ENCODE data around the gene TMF1.

- TF ChIP-seq, protein P1, sequence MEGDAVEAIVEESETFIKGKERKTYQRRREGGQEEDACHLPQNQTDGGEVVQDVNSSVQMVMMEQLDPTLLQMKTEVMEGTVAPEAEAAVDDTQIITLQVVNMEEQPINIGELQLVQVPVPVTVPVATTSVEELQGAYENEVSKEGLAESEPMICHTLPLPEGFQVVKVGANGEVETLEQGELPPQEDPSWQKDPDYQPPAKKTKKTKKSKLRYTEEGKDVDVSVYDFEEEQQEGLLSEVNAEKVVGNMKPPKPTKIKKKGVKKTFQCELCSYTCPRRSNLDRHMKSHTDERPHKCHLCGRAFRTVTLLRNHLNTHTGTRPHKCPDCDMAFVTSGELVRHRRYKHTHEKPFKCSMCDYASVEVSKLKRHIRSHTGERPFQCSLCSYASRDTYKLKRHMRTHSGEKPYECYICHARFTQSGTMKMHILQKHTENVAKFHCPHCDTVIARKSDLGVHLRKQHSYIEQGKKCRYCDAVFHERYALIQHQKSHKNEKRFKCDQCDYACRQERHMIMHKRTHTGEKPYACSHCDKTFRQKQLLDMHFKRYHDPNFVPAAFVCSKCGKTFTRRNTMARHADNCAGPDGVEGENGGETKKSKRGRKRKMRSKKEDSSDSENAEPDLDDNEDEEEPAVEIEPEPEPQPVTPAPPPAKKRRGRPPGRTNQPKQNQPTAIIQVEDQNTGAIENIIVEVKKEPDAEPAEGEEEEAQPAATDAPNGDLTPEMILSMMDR (conservative IDR thresholded peaks at IDR 0.05 in 1 of 2, IDR thresholded peaks at IDR 0.05 in 1 of 2; ENCODE audit: extremely low read depth in 1 of 2, insufficient read depth in 1 of 2, low read depth in 1 of 2, low read length in 2 of 2): peak in 1 of 2 donors; percentile 10
- TF ChIP-seq EZH2 (IDR thresholded peaks at IDR 0.05; ENCODE audit: borderline replicate concordance, low read length): no peak
These were observed 54.2 kb downstream of the TMF1 start for GRCh38 chr3:68997887-68998286.

Measured in mammary epithelial cell (primary cell).